Measurements from ENCODE around the gene GRIN3B. TPM values are rescaled to one million over a fixed set of nuclear protein-coding genes. Genes with fewer than 3 reads are reported as not detected.

The GRIN3B gene
- total and polyA plus RNA-seq, 8 donors = 0.03 TPM; not detected in 7

GRCh38 chr19:990119-990571, 10.1 kb upstream of the GRIN3B start:
- no peaks in the 10 kb centered on the region for H3K9me3 ChIP-seq
- 77 to 91% (median 87%) methylated on average over 18 to 27 of the region's 27 CpGs for whole genome bisulfite sequencing, 5 donors
- intact Hi-C loops (cut with DNase I; ENCODE audit: low total_unique reads) = no loop called here
- H3K27ac ChIP-seq = no peak overlapping the region
- no peak for TF ChIP-seq POLR2A (IDR thresholded peaks at IDR 0.05)
- TF ChIP-seq POLR2AphosphoS5 (IDR thresholded peaks at IDR 0.05) = no peak
- no peak for TF ChIP-seq CTCF (IDR thresholded peaks at IDR 0.05)
- no peak for TF ChIP-seq EP300 (IDR thresholded peaks at IDR 0.05)
- H3K4me3 ChIP-seq = no peak overlapping the region
- H3K36me3 ChIP-seq = peaks cover 49 to 88% (median 80%) of the 10 kb centered on the region in 4 donors
- peaks cover 0 to 8% (median 0%) of the 10 kb centered on the region in 3 donors for H3K27me3 ChIP-seq
- DNase-seq = no peak
- peaks cover 0 to 23% (median 10%) of the 10 kb centered on the region in 4 donors for H3K4me1 ChIP-seq

DNA sequence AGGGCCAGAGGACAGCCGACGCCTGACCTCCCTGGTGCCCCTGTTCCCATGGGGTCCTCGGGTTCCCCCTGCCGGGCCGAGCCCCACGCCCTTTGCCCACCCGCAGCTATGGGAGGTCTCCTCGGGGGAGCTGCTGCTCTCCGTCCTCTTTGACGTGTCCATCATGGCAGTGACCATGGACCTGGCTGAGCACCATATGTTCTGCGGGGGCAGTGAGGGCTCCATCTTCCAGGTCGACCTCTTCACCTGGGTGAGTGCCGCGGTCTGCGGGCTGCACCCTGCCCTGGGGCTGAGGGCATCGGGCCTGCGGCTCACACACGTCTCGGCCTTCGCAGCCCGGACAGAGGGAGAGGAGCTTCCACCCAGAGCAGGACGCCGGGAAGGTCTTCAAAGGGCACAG, 9.5 kb upstream of the GRIN3B start:
- H3K36me3 ChIP-seq = peaks cover 48 to 86% (median 80%) of the 10 kb centered on the region in 4 donors
- H3K9me3 ChIP-seq = no peaks in the 10 kb centered on the region
- no peak for DNase-seq
- 77 to 95% (median 91%) methylated on average over 8 to 23 of the region's 23 CpGs for WGBS, 5 donors
- intact Hi-C loops (cut with DNase I; ENCODE audit: low total_unique reads) = no loop called here
- peaks cover 0 to 14% (median 6%) of the 10 kb centered on the region in 3 donors for H3K27me3 ChIP-seq
- peaks cover 0 to 23% (median 11%) of the 10 kb centered on the region in 4 donors for H3K4me1 ChIP-seq
- no peak overlapping the region for H3K4me3 ChIP-seq
- no peak for TF ChIP-seq CTCF (IDR thresholded peaks at IDR 0.05)
- TF ChIP-seq POLR2A (IDR thresholded peaks at IDR 0.05) = no peak
- TF ChIP-seq EP300 (IDR thresholded peaks at IDR 0.05) = no peak
- no peak for TF ChIP-seq POLR2AphosphoS5 (IDR thresholded peaks at IDR 0.05)
- H3K27ac ChIP-seq = no peak overlapping the region

DNA sequence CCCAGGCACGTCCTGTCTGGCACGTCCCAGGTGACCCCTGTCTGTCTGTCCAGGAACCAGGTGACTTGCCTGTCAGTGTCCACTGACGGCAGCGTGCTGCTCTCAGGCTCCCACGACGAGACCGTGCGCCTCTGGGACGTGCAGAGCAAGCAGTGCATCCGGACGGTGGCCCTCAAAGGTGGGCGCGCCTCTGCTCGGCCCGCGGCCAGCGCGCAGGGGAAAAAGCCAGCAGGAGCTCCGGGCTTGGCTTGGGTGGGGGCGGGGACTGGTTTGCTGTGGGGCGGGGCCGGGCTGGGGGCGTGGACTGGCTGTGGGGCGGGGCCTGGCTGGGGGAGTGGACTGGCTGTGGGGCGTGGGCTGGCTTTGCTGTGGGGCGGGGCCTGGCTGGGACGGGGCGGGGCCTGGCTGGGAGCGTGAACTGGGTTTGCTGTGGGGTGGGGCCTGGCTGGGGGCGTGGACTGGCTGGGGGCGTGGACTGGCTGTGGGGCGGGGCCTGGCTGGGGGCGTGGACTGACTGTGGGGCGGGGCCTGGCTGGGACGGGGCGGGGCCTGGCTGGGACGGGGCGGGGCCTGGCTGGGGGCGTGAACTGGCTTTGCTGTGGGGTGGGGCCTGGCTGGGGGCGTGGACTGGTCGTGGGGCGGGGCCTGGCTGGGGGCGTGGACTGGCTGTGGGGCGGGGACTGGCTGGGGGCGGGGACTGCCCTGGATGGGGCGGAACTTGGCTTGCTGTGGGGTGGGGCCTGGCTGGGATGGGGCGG, 8.9 kb upstream of the GRIN3B start:
- Histone ChIP-seq H3K4me3 (no peak overlapping the region), H3K27me3 (peaks cover 2 to 20% (median 12%) of the 10 kb centered on the region in 3 donors), H3K36me3 (peaks cover 42 to 80% (median 74%) of the 10 kb centered on the region in 4 donors), H3K9me3 (no peaks in the 10 kb centered on the region), H3K27ac (no peak overlapping the region), H3K4me1 (peaks cover 6 to 29% (median 16%) of the 10 kb centered on the region in 4 donors)
- 79 to 88% (median 84%) methylated on average over 5 to 45 of the region's 47 CpGs; no CpG with 5 or more reads in 1 of the 5 donors for WGBS, 5 donors
- intact Hi-C loops (cut with DNase I; ENCODE audit: low total_unique reads) = no loop called here
- no peak for DNase-seq
- no peak for TF ChIP-seq POLR2A (IDR thresholded peaks at IDR 0.05)
- no peak for TF ChIP-seq CTCF (IDR thresholded peaks at IDR 0.05)
- TF ChIP-seq POLR2AphosphoS5 (IDR thresholded peaks at IDR 0.05) = no peak
- TF ChIP-seq EP300 (IDR thresholded peaks at IDR 0.05) = no peak

- no peak for DNase-seq
Observed at GRCh38 chr19:991932-992669, 8.1 kb upstream of the GRIN3B start.

More at GRCh38 chr19:991932-992669, 8.1 kb upstream of the GRIN3B start:
- WGBS, 5 donors = 92 to 95% (median 93%) methylated on average over 3 to 42 of the region's 42 CpGs
- H3K27me3 ChIP-seq = peaks cover 4 to 27% (median 19%) of the 10 kb centered on the region in 3 donors
- H3K36me3 ChIP-seq = peaks cover 39 to 72% (median 66%) of the 10 kb centered on the region in 4 donors
- intact Hi-C loops (cut with DNase I; ENCODE audit: low total_unique reads) = no loop called here
- TF ChIP-seq POLR2AphosphoS5 (IDR thresholded peaks at IDR 0.05) (no peak), POLR2A (IDR thresholded peaks at IDR 0.05) (no peak), CTCF (IDR thresholded peaks at IDR 0.05) (no peak)
- H3K4me1 ChIP-seq = peaks cover 11 to 35% (median 20%) of the 10 kb centered on the region in 4 donors
- H3K9me3 ChIP-seq = no peaks in the 10 kb centered on the region
- H3K27ac ChIP-seq = no peak overlapping the region
- H3K4me3 ChIP-seq = no peak overlapping the region
